IMR-90 (cell line): ENCODE measurements around the gene CDK11A. TPM values are rescaled to one million over a fixed set of nuclear protein-coding genes. Genes with fewer than 3 reads are reported as not detected.

ENCODE experiments used
- ATAC-seq: fragments of 200-7000 bp; cut with Tn5 transposase; 2 replicates; pipeline ENCODE4 v1.9.1; 2020; ENCODE audit warnings: low read depth, mild to moderate bottlenecking, moderate library complexity
- BruUV-seq: library from RNA; stranded (reverse); fragments of 400-500 nt; replicated peaks from 2 replicates; lab custom pipeline; 2021; lab: Mats Ljungman, UMichigan
- CTCF ChIA-PET: fragments of 300-600 bp; formaldehyde crosslinking; extraction: SDS; loops from one replicate; lab custom pipeline; 2021; ENCODE audit warnings: antibody characterized with exemption; lab: Yijun Ruan, JAX
- POLR2A ChIA-PET: fragments of 300-600 bp; sonication (Branson Sonifier 250); formaldehyde crosslinking; loops from one replicate; lab custom pipeline; 2022; ENCODE audit warnings: antibody characterized with exemption; ENCODE audit not compliant: unreplicated experiment; lab: Charles Lee
- DNase-seq: peaks from one replicate; pipeline ENCODE4 v3.0.0; 2013
- H2AFZ ChIP-seq: replicated peaks from 2 replicates; pipeline ENCODE3; 2013; ENCODE audit warnings: low read length, mild to moderate bottlenecking; ENCODE audit not compliant: poor library complexity
- H2AK5ac ChIP-seq: 2 replicates; pipeline ENCODE4 v1.6.1; 2013; ENCODE audit warnings: low read depth, low read length, inconsistent platforms
- H2AK9ac ChIP-seq: replicated peaks from 2 replicates; pipeline ENCODE3; 2013; ENCODE audit warnings: mild to moderate bottlenecking, low read depth, low read length, moderate library complexity; ENCODE audit not compliant: poor library complexity
- H2BK120ac ChIP-seq: 2 replicates; pipeline ENCODE4 v1.6.1; 2013; ENCODE audit warnings: low read depth, low read length, inconsistent platforms
- H2BK15ac ChIP-seq: 3 replicates; pipeline ENCODE4 v1.6.1; 2013; ENCODE audit warnings: low read depth, low read length, inconsistent platforms
- H2BK20ac ChIP-seq: 2 replicates; pipeline ENCODE4 v1.6.1; 2013; ENCODE audit warnings: low read depth, mild to moderate bottlenecking, inconsistent platforms, low read length, moderate library complexity
- H2BK5ac ChIP-seq: 2 replicates; pipeline ENCODE4 v1.6.1; 2013; ENCODE audit warnings: mild to moderate bottlenecking, low read depth, low read length, inconsistent platforms; ENCODE audit not compliant: poor library complexity, severe bottlenecking
- H3K14ac ChIP-seq: replicated peaks from 2 replicates; pipeline ENCODE4 v1.6.1; 2013; ENCODE audit warnings: low read depth, low read length, inconsistent platforms
- H3K18ac ChIP-seq: 2 replicates; pipeline ENCODE4 v1.6.1; 2013; ENCODE audit warnings: low read depth, low read length, control low read depth
- H3K23ac ChIP-seq: 2 replicates; pipeline ENCODE4 v1.6.1; 2013; ENCODE audit warnings: low read depth, low read length, inconsistent platforms
- H3K27ac ChIP-seq: 2 replicates; pipeline ENCODE4 v1.5.1; 2013; ENCODE audit warnings: mild to moderate bottlenecking, control low read depth, low read length; ENCODE audit not compliant: insufficient read depth
- H3K27me3 ChIP-seq: 2 replicates; pipeline ENCODE4 v1.6.1; 2013; ENCODE audit warnings: low read length; ENCODE audit not compliant: control insufficient read depth, insufficient read depth
- H3K36me3 ChIP-seq: 2 replicates; pipeline ENCODE4 v1.6.1; 2013; ENCODE audit warnings: low read length, mixed read lengths; ENCODE audit not compliant: control insufficient read depth, insufficient read depth
- H3K4ac ChIP-seq: 2 replicates; pipeline ENCODE4 v1.6.1; 2013; ENCODE audit warnings: low read depth, low read length, inconsistent platforms
- H3K4me1 ChIP-seq: 2 replicates; pipeline ENCODE4 v1.6.1; 2013; ENCODE audit warnings: low read length, mixed read lengths; ENCODE audit not compliant: control insufficient read depth, insufficient read depth
- H3K4me2 ChIP-seq: 2 replicates; pipeline ENCODE4 v1.6.1; 2013; ENCODE audit warnings: low read depth, mild to moderate bottlenecking, control low read depth, low read length, moderate library complexity
- H3K4me3 ChIP-seq: 2 replicates; pipeline ENCODE4 v1.5.1; 2013; ENCODE audit warnings: low read depth, mild to moderate bottlenecking, control low read depth, low read length, moderate library complexity; ENCODE audit not compliant: insufficient read depth
- H3K56ac ChIP-seq: 2 replicates; pipeline ENCODE4 v1.6.1; 2013; ENCODE audit warnings: low read length, inconsistent platforms; ENCODE audit not compliant: insufficient read depth; ENCODE audit errors: extremely low read depth
- H3K79me1 ChIP-seq, 2 experiments: 2 replicates each; pipeline ENCODE4 v1.6.1; 2013; ENCODE audit warnings: low read length in 2 of 2, inconsistent platforms in 1 of 2, low read depth in 1 of 2
- H3K9ac ChIP-seq: 2 replicates; pipeline ENCODE4 v1.6.1; 2013; ENCODE audit warnings: low read depth, low read length, control low read depth
- H3K9me1 ChIP-seq: 2 replicates; pipeline ENCODE4 v1.6.1; 2013; ENCODE audit warnings: low read length, inconsistent platforms; ENCODE audit not compliant: insufficient read depth
- H3K9me3 ChIP-seq: 2 replicates; pipeline ENCODE4 v1.6.1; 2013; ENCODE audit warnings: low read length; ENCODE audit not compliant: control insufficient read depth, insufficient read depth
- H4K20me1 ChIP-seq: 2 replicates; pipeline ENCODE4 v1.6.1; 2013; ENCODE audit warnings: low read length, inconsistent platforms; ENCODE audit not compliant: insufficient read depth
- H4K5ac ChIP-seq: 2 replicates; pipeline ENCODE4 v1.6.1; 2013; ENCODE audit warnings: mild to moderate bottlenecking, low read depth, low read length, control low read depth
- H4K8ac ChIP-seq, 2 experiments: 2 replicates each; pipeline ENCODE4 v1.6.1; 2013; ENCODE audit warnings: low read depth in 2 of 2, low read length in 2 of 2, control low read depth in 1 of 2, inconsistent platforms in 1 of 2
- H4K91ac ChIP-seq: 2 replicates; pipeline ENCODE4 v1.6.1; 2013; ENCODE audit warnings: low read depth, low read length, inconsistent platforms; ENCODE audit not compliant: insufficient read depth
- BHLHE40 ChIP-seq: fragments of 150-350 bp; IDR thresholded peaks from 2 replicates; pipeline ENCODE4 v1.6.1; 2016; ENCODE audit warnings: mild to moderate bottlenecking, low read depth, low read length
- FOS ChIP-seq: fragments of 150-350 bp; IDR thresholded peaks from 2 replicates; pipeline ENCODE4 v1.6.1; 2016; ENCODE audit warnings: low read depth, low read length
- MAZ ChIP-seq: IDR thresholded peaks from 2 replicates; pipeline ENCODE4 v1.6.1; 2012; ENCODE audit warnings: low read depth, mild to moderate bottlenecking, low read length, improper control_type of control experiment, moderate library complexity, borderline replicate concordance
- NFE2L2 ChIP-seq: fragments of 150-350 bp; IDR thresholded peaks from 2 replicates; pipeline ENCODE4 v1.6.1; 2016; ENCODE audit warnings: low read depth, mild to moderate bottlenecking, low read length
- POLR2A ChIP-seq: IDR thresholded peaks from 2 replicates; pipeline ENCODE4 v1.6.1; 2012; ENCODE audit warnings: mild to moderate bottlenecking, low read depth, low read length
- RAD21 ChIP-seq: IDR thresholded peaks from 2 replicates; pipeline ENCODE4 v1.6.1; 2012; ENCODE audit warnings: low read length, improper control_type of control experiment
- RFX5 ChIP-seq: IDR thresholded peaks from 2 replicates; pipeline ENCODE4 v1.8.0; 2012; ENCODE audit warnings: low read depth, mild to moderate bottlenecking, low read length, moderate library complexity
- SMC3 ChIP-seq: fragments of 150-350 bp; IDR thresholded peaks from 2 replicates; pipeline ENCODE4 v1.6.1; 2016; ENCODE audit warnings: low read depth, mild to moderate bottlenecking, antibody characterized with exemption, low read length, moderate library complexity
- WGBS, 2 experiments: methylation state at CpG; one replicate each; pipeline versions ENCODE4 v1.1.5 to v1.1.7; 2013; ENCODE audit warnings: missing lambda C conversion rate in 2 of 2; ENCODE audit not compliant: insufficient read length in 1 of 2; ENCODE audit errors: extremely low coverage in 2 of 2; 5-methylcytosine and 5-hydroxymethylcytosine counted together
- dilution Hi-C: fragments of 300-500 bp; cut with HindIII; formaldehyde crosslinking; loops from one replicate; pipeline ENCODE4 v1.14.3; 2018; ENCODE audit warnings: low sequenced_read_pairs; ENCODE audit not compliant: unreplicated experiment
- in situ Hi-C: fragments of 300-500 bp; cut with MboI; formaldehyde crosslinking; loops from 3 replicates; pipeline ENCODE4 v1.14.3; 2019; ENCODE audit warnings: low sequenced_read_pairs, inconsistent platforms, mixed read lengths
- intact Hi-C: fragments of 100-400 bp; cut with micrococcal nuclease; formaldehyde crosslinking; loops from 2 replicates; pipeline ENCODE4 v1.10.0; 2022
- polyA plus RNA-seq, 3 experiments: library from polyadenylated mRNA; depleted of rRNA; stranded (reverse); fragments of >200 nt; gene quantifications; 2 replicates each; pipeline ENCODE4 v1.2.3, GENCODE V29; 2012; ENCODE audit warnings: low replicate concordance in 1 of 3
- total RNA-seq: library from RNA; depleted of rRNA; stranded (reverse); fragments of >200 nt; gene quantifications from 2 replicates; pipeline ENCODE4 v1.2.3, GENCODE V29; 2012
- TF ChIP-seq, protein P1 (sequence below): fragments of 150-350 bp; IDR thresholded peaks from 2 replicates; pipeline ENCODE4 v1.6.1; 2017; ENCODE audit warnings: mild to moderate bottlenecking, antibody characterized with exemption, low read length, low read depth
- TF ChIP-seq, protein P2 (sequence below): fragments of 150-350 bp; IDR thresholded peaks from 2 replicates; pipeline ENCODE4 v1.6.1; 2016; ENCODE audit warnings: low read depth, mild to moderate bottlenecking, low read length, moderate library complexity, borderline replicate concordance

The CDK11A gene
- total and polyA plus RNA-seq, 2 of the 4 experiments (the other 2 are of a cell fraction): 1.8 to 20.0 TPM

DNA sequence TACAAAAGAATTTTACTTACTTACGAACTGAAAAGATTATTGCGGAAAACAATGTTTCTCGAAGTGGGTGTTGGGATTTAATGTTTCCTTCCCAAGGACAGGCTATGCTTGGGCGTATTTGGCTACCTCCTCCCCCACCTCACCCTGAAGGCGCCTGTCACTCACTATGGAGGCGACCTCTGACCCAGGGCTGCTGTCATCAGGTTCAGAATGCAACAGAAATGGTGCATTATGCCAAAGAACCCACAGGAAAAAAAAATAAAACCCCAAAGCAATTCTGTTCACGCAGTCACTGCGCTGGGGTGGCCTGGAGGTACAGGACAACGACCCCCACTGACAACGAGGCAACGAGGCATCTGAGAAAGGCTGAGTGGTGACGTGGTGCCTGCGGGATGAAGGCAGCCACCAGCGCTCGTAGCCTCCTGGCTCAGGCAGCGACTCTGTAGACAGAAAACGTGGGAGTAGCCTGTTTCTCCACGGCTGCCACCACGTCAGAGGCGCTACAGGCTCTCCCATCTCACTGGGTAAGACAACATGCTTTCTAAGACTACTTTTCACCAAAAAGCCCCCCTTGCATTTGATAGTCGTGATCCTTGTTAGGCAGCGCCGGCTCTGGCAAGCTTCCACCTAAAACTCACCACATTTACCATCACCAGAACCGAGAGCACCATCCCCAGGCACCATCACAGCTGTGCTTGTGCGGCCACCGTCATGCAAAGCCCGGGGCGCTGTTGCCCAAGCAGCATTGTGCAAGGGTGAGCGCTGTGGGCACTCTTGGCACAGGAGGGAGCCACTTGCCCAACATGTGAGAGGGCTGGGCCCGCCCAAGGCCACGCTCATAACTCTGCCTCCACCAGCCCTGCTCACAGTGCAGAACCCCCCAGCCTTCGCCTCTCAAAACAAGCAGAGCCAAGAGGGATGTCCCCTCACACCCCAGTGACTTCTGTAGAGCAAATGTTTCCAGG is 39.8 kb upstream of the CDK11A start:
- H3K27ac ChIP-seq: no peak overlapping the region
- H3K9me3 ChIP-seq: no peaks in the 10 kb centered on the region
- no peak overlapping the region for H3K4me2 ChIP-seq
- no peaks in the 10 kb centered on the region for H3K27me3 ChIP-seq
- in situ Hi-C loops (no loop called here), dilution Hi-C loops (no loop called here), intact Hi-C loops (no loop called here)
- no peak overlapping the region for H2AK5ac ChIP-seq
- peaks cover 46% of the 10 kb centered on the region for H3K36me3 ChIP-seq
- H2AFZ ChIP-seq: no peak overlapping the region
- no peak overlapping the region for H3K14ac ChIP-seq
- peaks cover 25% of the 10 kb centered on the region for H4K20me1 ChIP-seq
- DNase-seq: no peak
- no peak overlapping the region for H2BK5ac ChIP-seq
- H3K9me1 ChIP-seq: no peaks in the 10 kb centered on the region; the same call in 1 of the 2 replicates
- TF ChIP-seq BHLHE40: no peak
- no peak for TF ChIP-seq MAZ
- TF ChIP-seq RAD21: no peak
- no peak for TF ChIP-seq RFX5
- TF ChIP-seq SMC3: no peak
- TF ChIP-seq, protein P1, sequence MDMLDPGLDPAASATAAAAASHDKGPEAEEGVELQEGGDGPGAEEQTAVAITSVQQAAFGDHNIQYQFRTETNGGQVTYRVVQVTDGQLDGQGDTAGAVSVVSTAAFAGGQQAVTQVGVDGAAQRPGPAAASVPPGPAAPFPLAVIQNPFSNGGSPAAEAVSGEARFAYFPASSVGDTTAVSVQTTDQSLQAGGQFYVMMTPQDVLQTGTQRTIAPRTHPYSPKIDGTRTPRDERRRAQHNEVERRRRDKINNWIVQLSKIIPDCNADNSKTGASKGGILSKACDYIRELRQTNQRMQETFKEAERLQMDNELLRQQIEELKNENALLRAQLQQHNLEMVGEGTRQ: no peak
- TF ChIP-seq NFE2L2: no peak
- TF ChIP-seq FOS: no peak
- no peak for TF ChIP-seq POLR2A
- TF ChIP-seq, protein P2, sequence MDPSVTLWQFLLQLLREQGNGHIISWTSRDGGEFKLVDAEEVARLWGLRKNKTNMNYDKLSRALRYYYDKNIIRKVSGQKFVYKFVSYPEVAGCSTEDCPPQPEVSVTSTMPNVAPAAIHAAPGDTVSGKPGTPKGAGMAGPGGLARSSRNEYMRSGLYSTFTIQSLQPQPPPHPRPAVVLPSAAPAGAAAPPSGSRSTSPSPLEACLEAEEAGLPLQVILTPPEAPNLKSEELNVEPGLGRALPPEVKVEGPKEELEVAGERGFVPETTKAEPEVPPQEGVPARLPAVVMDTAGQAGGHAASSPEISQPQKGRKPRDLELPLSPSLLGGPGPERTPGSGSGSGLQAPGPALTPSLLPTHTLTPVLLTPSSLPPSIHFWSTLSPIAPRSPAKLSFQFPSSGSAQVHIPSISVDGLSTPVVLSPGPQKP: no peak
- H3K9ac ChIP-seq: no peak overlapping the region
- H3K4me3 ChIP-seq: no peak overlapping the region
- no peak overlapping the region for H4K5ac ChIP-seq
- H2AK9ac ChIP-seq: no peak overlapping the region
- ChIA-PET POLR2A (no interaction called here), CTCF (no interaction called here)
- H2BK20ac ChIP-seq: no peak overlapping the region
- BruUV-seq: no TSS peak
- no peak for ATAC-seq
- H3K23ac ChIP-seq: no peak overlapping the region
- H3K4ac ChIP-seq: no peak overlapping the region
- no peak overlapping the region for H4K8ac ChIP-seq
- no peak overlapping the region for H3K18ac ChIP-seq
- H2BK15ac ChIP-seq: no peak overlapping the region
- H3K56ac ChIP-seq: no peak overlapping the region
- H2BK120ac ChIP-seq: no peak overlapping the region
- H3K4me1 ChIP-seq: no peaks in the 10 kb centered on the region
- H4K91ac ChIP-seq: no peak overlapping the region
- 92% methylated on average over 10 of the region's 32 CpGs; no CpG with 5 or more reads in 1 of the 2 experiments for WGBS, 2 experiments
- peaks cover 14 to 56% of the 10 kb centered on the region in 2 experiments for H3K79me1 ChIP-seq
